SW 1271 (cell line): ENCODE measurements around the gene WDR76.
A peak's percentile ranks its signal among the peaks of the same experiment; 100 is the strongest.
"Not testable (repeated sequence)": the region's sequence is repeated elsewhere in the genome, so short reads cannot be mapped to it uniquely, and the experiment has no call there.

Source experiments
- DNase-seq, 2 experiments: peaks; one replicate each; lab custom pipeline; 2025; lab: John Stamatoyannopoulos, UW

Gene WDR76

DNA sequence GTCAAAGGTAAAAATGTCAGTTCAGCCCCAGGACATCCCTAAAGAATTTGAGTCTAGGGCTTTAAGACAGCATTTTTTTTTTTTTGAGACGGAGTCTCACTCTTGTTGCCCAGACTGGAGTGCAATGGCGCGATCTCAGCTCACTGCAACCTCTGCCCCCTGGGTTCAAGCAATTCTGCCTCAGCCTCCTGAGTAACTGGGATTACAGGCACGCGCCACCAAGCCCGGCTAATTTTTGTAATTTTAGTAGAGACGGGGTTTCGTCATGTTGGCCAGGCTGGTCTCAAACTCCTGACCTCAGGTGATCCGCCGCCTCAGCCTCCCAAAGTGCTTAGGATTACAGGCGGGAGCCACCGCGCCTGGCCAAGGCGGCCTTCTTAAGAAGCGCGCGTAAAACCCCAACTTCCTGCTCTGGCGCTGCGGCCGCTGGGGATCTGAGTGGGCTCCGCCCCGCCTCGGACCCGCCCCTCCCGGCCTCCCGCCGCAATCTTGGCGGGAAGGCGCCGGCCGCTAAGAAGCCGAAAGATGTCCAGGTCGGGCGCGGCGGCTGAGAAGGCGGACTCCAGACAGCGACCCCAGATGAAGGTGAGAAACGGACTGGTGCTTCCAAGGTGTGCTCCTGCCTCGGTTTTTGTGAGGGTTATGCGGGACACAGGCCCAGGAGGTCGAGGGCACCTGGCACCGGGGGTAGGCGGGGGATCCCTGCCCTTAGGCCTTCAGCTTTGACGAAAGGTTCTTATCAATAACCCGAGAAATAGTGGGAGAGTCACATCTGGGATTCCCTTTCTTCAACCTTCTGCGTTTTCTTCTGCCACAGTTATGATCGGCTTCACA is at the start of gene WDR76:
Gene WDR76 (plus strand): TSS at position 495 of the 834 bp plus-strand sequence. CDS start 31 bp downstream, at position 526.
- peak; percentile 65 to 76 for DNase-seq

GRCh38 chr15:43777267-43777914 is 49.4 kb upstream of the WDR76 start:
- DNase-seq, result peak; percentile 74 to 83

- no peak for DNase-seq
Observed at GRCh38 chr15:43779016-43779415, 47.8 kb upstream of the WDR76 start.

GRCh38 chr15:43789409-43789808 is 37.4 kb upstream of the WDR76 start:
- DNase-seq, result no peak

DNA sequence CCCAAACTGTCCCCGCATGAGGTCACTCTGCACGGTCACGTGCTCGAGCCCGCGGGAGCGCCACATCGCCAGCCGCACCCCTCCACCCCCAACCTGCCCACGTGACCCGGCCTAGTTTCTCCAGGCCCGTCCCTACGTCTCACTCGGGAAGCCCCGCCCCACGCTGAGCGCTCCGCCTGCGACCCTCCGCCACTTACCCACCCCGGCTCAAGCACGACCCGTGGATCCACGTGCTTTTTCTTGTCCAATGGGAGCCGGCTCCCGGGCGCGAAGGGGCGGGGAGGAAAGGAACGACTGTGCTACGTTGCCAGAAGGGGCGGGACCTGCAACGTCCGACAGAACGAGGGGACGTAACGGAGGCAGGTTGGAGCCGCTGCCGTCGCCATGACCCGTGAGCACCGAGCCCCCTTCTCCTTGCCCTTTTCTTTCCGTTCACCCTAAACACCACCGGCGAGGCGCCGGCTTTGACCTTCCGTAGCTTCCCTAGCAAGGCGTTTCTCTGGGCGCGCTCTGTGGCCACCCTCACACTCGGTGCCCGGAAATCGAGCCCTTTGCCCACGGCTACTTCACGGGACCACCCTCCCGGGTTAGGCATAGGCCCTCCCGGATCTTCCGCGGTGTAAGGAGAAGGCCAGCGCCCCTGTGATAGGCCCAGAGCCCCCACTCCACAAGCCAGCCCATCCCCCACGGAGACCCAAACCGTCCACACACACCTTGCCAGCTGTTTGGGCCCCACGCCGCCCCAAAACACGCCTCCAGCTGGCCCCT is 34.6 kb upstream of the WDR76 start, which contains the start of gene SERF2:
Gene SERF2 (plus strand): TSS at position 328 of the 768 bp plus-strand sequence. CDS start 57 bp downstream, at position 385.
- DNase-seq, result peak; percentile 93 to 95

GRCh38 chr15:43792761-43793476 is 33.9 kb upstream of the WDR76 start:
- peak in 1 of 2 experiments; percentile 4 for DNase-seq

DNA sequence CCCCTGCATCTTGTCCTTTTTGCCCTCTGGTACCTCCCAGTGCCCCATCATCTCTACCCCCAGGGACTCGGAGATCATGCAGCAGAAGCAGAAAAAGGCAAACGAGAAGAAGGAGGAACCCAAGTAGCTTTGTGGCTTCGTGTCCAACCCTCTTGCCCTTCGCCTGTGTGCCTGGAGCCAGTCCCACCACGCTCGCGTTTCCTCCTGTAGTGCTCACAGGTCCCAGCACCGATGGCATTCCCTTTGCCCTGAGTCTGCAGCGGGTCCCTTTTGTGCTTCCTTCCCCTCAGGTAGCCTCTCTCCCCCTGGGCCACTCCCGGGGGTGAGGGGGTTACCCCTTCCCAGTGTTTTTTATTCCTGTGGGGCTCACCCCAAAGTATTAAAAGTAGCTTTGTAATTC is 33.2 kb upstream of the WDR76 start:
- no peak for DNase-seq

GRCh38 chr15:43794269-43795037 is 32.3 kb upstream of the WDR76 start:
- no peak for DNase-seq

- DNase-seq, result no peak
Observed at GRCh38 chr15:43795197-43795596, 31.6 kb upstream of the WDR76 start.

DNA sequence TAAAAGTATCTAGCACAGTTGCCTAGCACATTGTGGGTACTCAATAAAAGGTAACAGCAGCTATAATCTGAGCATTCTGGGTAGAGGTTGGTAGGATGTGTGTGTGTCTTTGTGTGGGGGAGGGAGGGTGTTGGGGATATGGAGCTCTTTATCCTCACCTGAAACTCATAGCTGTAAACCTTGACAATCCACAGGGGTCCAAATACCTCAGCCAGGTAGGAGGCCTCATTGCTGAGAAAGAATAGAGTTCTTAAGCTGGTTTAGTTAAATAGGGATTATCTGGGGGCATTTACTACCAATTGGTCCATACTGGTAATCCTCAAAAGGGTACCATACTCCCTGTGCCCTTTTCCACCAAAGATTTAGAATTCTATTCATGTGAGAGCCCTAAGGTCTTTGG is 30.8 kb upstream of the WDR76 start:
- no peak for DNase-seq

DNA sequence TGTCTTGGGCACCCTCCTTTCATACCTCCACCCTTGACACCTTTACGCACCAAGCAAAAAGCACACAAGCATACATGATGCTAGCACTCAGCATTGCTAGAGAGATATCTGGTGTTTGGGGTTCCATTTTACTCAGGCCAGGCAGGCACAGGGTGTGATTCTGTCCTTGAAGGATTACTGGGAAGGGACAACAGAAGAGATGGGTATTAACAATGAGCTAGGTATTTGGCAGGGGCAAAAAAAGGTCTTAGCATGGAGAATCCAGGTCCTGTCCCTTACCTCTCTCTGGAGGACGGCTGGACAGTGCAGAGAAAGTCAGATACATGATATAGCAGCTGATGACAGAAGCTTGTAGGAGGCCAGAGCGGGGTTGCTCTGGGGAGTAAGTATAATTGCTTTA is 30.2 kb upstream of the WDR76 start:
- DNase-seq, result no peak

DNA sequence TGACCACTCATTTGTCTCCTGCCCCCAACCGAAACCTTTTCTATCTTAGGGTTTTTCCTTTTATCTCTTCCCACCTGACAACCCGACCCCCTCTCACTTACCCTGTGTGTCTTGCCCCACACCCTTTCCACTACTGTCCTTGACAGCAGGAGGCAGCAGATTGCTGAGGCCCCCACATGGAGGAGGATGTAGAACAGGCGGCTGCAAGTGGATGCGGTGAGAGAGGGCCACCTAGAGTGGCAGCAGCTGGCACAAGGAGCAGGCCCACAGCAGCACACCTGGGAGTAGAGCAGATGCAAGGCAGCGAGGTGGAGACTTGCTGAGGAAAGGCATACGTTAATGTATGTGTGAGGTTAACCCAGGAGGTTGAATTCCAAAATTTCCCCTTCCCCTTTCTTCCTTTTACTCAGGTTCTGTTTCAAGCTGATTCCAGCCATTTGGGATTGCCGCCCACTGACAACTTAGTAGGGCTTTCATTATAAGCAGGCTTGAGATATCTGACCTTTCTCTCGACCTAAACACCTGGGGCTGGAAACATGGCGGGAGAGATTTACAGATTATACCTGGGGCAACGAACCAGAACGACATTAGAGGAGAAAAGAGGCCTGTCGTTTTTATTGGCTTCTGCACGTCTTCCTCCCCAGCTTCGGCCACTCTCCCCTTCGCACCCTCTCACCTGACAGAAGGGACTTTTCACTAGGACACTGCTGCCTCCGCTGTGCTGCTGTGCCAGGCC is 27.4 kb upstream of the WDR76 start:
- DNase-seq, result no peak

- DNase-seq, result no peak
Observed at GRCh38 chr15:43799945-43800285, 26.9 kb upstream of the WDR76 start, which contains the start of gene SERINC4. TSS of gene SERINC4 (minus strand) at chr15:43800220. CDS start at chr15:43799986, 234 bp downstream.

DNA sequence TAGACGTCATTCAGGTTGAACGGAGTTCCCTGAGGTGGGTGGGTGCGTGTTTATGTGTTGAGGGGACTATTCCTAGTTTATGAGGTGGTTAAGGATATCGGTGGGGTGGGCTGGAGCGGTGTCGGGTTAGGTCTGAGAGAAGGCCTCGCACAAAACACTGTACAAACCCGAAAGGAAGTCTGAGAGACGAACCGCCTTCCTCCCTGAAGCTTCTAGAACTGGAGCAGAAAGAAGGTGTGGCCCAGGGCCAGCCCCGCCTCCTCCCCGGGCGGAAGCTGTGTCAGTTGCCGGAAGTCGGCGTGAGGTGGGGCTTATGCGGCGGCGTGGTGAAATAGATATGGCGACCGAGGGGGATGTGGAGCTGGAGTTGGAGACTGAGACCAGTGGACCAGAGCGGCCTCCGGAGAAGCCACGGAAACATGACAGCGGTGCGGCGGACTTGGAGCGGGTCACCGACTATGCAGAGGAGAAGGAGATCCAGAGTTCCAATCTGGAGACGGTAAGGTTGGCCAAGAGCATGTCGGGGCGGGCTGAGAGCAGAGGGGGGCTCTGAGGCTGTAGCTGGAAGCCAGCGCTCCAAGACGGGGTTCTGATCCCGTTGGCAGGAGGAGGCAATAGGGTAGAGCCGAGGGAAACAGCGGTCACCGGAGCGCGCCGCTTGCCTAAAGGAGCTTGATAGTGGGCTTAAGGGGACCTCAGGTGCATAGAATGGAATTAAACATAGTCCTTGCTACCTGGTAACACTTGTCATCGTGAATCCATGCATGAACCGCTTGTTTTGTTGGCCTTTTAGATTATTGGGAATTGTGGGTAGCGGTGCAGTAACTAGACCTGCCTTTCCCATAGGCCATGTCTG is 26.3 kb upstream of the WDR76 start, which contains the start of gene HYPK:
Gene HYPK (plus strand): TSS at position 314 of the 856 bp plus-strand sequence. CDS start 24 bp downstream, at position 338.
- DNase-seq, result peak; percentile 30 to 72

GRCh38 chr15:43802676-43803075 is 24.1 kb upstream of the WDR76 start:
- DNase-seq, result not testable (repeated sequence)

GRCh38 chr15:43808435-43808950 is 18.3 kb upstream of the WDR76 start:
- DNase-seq, result no peak

- DNase-seq, result no peak
Observed at GRCh38 chr15:43808960-43809678, 17.7 kb upstream of the WDR76 start.

DNA sequence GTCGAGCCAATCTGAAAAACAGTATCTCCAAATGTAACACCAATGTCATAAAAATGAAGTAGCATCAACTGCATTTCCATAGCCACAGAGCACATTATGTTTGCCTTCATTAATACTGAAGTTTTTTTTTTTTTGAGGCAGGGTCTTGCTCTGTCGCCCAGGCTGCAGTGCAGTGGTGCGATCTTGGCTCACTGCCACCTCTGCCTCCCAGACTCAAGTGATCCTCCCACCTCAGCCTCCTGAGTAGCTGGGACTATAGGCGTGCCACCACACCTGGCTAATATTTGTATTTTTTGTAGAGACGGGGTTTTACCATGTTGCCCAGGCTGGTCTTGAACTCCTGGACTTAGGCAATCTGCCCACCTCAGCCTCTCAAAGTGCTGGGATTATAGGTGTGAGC is 11.7 kb upstream of the WDR76 start:
- not testable (repeated sequence) for DNase-seq
